OCI-LY3 (cell line): ENCODE measurements around the gene PPM1N.

Source experiments
- CTCF ChIP-seq: fragments of 200-600, 300-600 bp; sonication (generic); IDR thresholded peaks from 2 replicates; pipeline ENCODE4 v1.5.1; 2014; ENCODE audit warnings: antibody characterized with exemption, low read length, low read depth
- EZH2phosphoT487 ChIP-seq: fragments of 200-600 bp; shearing (Covaris generic); IDR thresholded peaks from 2 replicates; pipeline ENCODE4 v1.6.1; 2018; ENCODE audit warnings: antibody characterized with exemption, mixed run types, low read depth

- no peak for TF ChIP-seq CTCF
- TF ChIP-seq EZH2phosphoT487 = no peak
Observed at GRCh38 chr19:45522010-45522941, 24.0 kb downstream of the PPM1N start.
